K562 (cell line): Measurements from ENCODE around the gene GSK3B. TPM values are rescaled to one million over a fixed set of nuclear protein-coding genes. Genes with fewer than 3 reads are reported as not detected.

Source experiments
- ATAC-seq: fragments of 200-7000 bp; cut with Tn5 transposase; 3 replicates; pipeline ENCODE4 v1.9.1; 2020; ENCODE audit warnings: moderate library complexity
- BruUV-seq: library from RNA; stranded (reverse); fragments of 400-500 nt; replicated peaks from 2 replicates; lab custom pipeline; 2021; lab: Mats Ljungman, UMichigan
- CTCF ChIA-PET: fragments of 300-600 bp; formaldehyde crosslinking; extraction: SDS; loops from one replicate; lab custom pipeline; 2021; ENCODE audit warnings: low intra/inter-chr PET ratio; lab: Yijun Ruan, JAX
- POLR2A ChIA-PET: fragments of 300-600, 350-650 bp; sonication (Branson Sonifier 250); formaldehyde crosslinking; extraction: SDS; loops from one replicate; lab custom pipeline; 2021; ENCODE audit warnings: antibody characterized with exemption, inconsistent platforms; lab: Yijun Ruan, JAX
- DNase-seq, 4 experiments: peaks; one replicate each; pipeline versions ENCODE4 v3.0.0 to v3.0.0-alpha.2; 2011 to 2018; ENCODE audit warnings: low spot score in 3 of 4, mixed read lengths in 3 of 4; ENCODE audit errors: extremely low read depth in 1 of 4
- FAIRE-seq: peaks from 2 replicates; lab custom pipeline; 2011; peaks lifted over from hg19 to GRCh38; lab: Jason Lieb, UNC
- H2AFZ ChIP-seq: 2 replicates; pipeline ENCODE4 v1.6.0; 2011; ENCODE audit warnings: low read depth, low read length, control low read depth, inconsistent platforms
- H3K27ac ChIP-seq: fragments of 200-600 bp; 3 replicates; pipeline ENCODE4 v1.8.0; 2011; ENCODE audit warnings: low read depth, mild to moderate bottlenecking, control low read depth, inconsistent platforms, low read length, moderate library complexity, mixed read lengths; ENCODE audit errors: extremely low read depth
- H3K27me3 ChIP-seq, 2 experiments: fragments of 300-600 bp in 1 of 2; 2 replicates in 1 of 2; 3 replicates in 1 of 2; pipeline versions ENCODE4 v1.6.0 to v1.8.0; 2011; ENCODE audit warnings: inconsistent platforms in 2 of 2, low read length in 2 of 2, mild to moderate bottlenecking in 1 of 2, mixed read lengths in 1 of 2, moderate library complexity in 1 of 2; ENCODE audit not compliant: control insufficient read depth in 2 of 2, insufficient read depth in 2 of 2
- H3K36me3 ChIP-seq: fragments of 300-600 bp; 3 replicates; pipeline ENCODE4 v1.8.0; 2011; ENCODE audit warnings: mild to moderate bottlenecking, low read length, inconsistent platforms; ENCODE audit not compliant: control insufficient read depth, insufficient read depth
- H3K4me1 ChIP-seq, 2 experiments: fragments of 200-600 bp in 1 of 2; replicated peaks in 1 of 2; 2 replicates in 1 of 2; 3 replicates in 1 of 2; pipeline versions ENCODE4 v1.5.1 to v1.8.0; 2011; ENCODE audit warnings: inconsistent platforms in 2 of 2, low read length in 2 of 2, mild to moderate bottlenecking in 1 of 2, mixed read lengths in 1 of 2, moderate library complexity in 1 of 2; ENCODE audit not compliant: control insufficient read depth in 2 of 2, insufficient read depth in 2 of 2
- H3K4me2 ChIP-seq: 2 replicates; pipeline ENCODE4 v1.6.1; 2011; ENCODE audit warnings: low read length, control low read depth, inconsistent platforms, mixed read lengths; ENCODE audit not compliant: insufficient read depth
- H3K4me3 ChIP-seq: fragments of 200-600 bp; sonication (generic), shearing (Covaris generic); 2 replicates; pipeline ENCODE4 v1.5.1; 2016; ENCODE audit warnings: control low read depth, inconsistent platforms
- H3K79me2 ChIP-seq: fragments of 200-600 bp; 3 replicates; pipeline ENCODE4 v1.8.0; 2011; ENCODE audit warnings: low read length, inconsistent platforms; ENCODE audit not compliant: control insufficient read depth, insufficient read depth
- H3K9ac ChIP-seq, 2 experiments: 2 replicates each; pipeline versions ENCODE4 v1.6.0 to v1.6.1; 2011; ENCODE audit warnings: low read depth in 2 of 2, low read length in 2 of 2, control low read depth in 1 of 2, inconsistent platforms in 1 of 2, mild to moderate bottlenecking in 1 of 2, mixed read lengths in 1 of 2; ENCODE audit not compliant: insufficient read depth in 1 of 2
- H3K9me1 ChIP-seq: one replicate; pipeline ENCODE4 v1.6.0; 2011; ENCODE audit warnings: inconsistent platforms, mild to moderate bottlenecking, low read length, moderate library complexity; ENCODE audit not compliant: control insufficient read depth, insufficient read depth
- H3K9me3 ChIP-seq: replicated peaks from 2 replicates; pipeline ENCODE4 v1.5.1; 2011; ENCODE audit warnings: low read depth, low read length, inconsistent platforms; ENCODE audit not compliant: control insufficient read depth, insufficient read depth
- H4K20me1 ChIP-seq: replicated peaks from 2 replicates; pipeline ENCODE4 v1.6.1; 2011; ENCODE audit warnings: low read length, inconsistent platforms, mixed read lengths; ENCODE audit not compliant: control insufficient read depth, insufficient read depth
- HMG20A ChIP-seq: fragments of 450-650 bp; formaldehyde crosslinking; conservative IDR thresholded peaks from 2 replicates; pipeline ENCODE4 v1.4.0; 2020; ENCODE audit warnings: mild to moderate bottlenecking, mixed read lengths
- NBN ChIP-seq: fragments of 450-650 bp; IDR thresholded peaks from 2 replicates; pipeline ENCODE4 v1.6.1; 2016; ENCODE audit warnings: low read depth, mild to moderate bottlenecking
- PHF20 ChIP-seq: fragments of 450-650 bp; IDR thresholded peaks from 2 replicates; pipeline ENCODE4 v1.6.1; 2018; ENCODE audit not compliant: partially characterized antibody
- PHF21A ChIP-seq: fragments of 450-650 bp; IDR thresholded peaks from 2 replicates; pipeline ENCODE4 v1.6.1; 2017; ENCODE audit warnings: low read depth, borderline replicate concordance
- TBL1XR1 ChIP-seq, 2 experiments: IDR thresholded peaks; 2 replicates each; pipeline ENCODE4 v1.6.1; 2012; ENCODE audit warnings: improper control_type of control experiment in 2 of 2, low read length in 2 of 2, mild to moderate bottlenecking in 1 of 2
- TFAM ChIP-seq: fragments of 250-450 bp; sonication (Bioruptor Pico); conservative IDR thresholded peaks from 2 replicates; pipeline ENCODE4 v1.5.0; 2021; ENCODE audit warnings: mild to moderate bottlenecking, moderate library complexity
- TRIM28 ChIP-seq: fragments of 450-650 bp; IDR thresholded peaks from 2 replicates; pipeline ENCODE4 v1.6.1; 2017
- TSC22D4 ChIP-seq: fragments of 450-650 bp; IDR thresholded peaks from 2 replicates; pipeline ENCODE4 v1.6.1; 2016; ENCODE audit warnings: missing genetic modification characterization, missing biosample characterization, control low read depth
- ZNF77 ChIP-seq: fragments of 250-450 bp; sonication (Bioruptor Pico); IDR thresholded peaks from 2 replicates; pipeline ENCODE4 v1.5.0; 2020
- in situ Hi-C: fragments of 300-500 bp; cut with MboI; formaldehyde crosslinking; loops from 4 replicates; pipeline ENCODE4 v1.15.0; 2018; ENCODE audit warnings: inconsistent platforms, mixed read lengths
- intact Hi-C: fragments of 100-400 bp; cut with micrococcal nuclease; formaldehyde crosslinking; loops from 2 replicates; pipeline ENCODE4 v1.14.2; 2022
- polyA plus RNA-seq, 8 experiments: library from polyadenylated mRNA; depleted of rRNA in 4 of 8; stranded (reverse) in 5 of 8; unstranded in 3 of 8; fragments of >200 nt; fragmentation: Nextera tagmentation in 2 of 8; fragmentation: Illumina TruSeq in 1 of 8; extraction: Ambion mirVana in 2 of 8; extraction: Trizol in 1 of 8; gene quantifications; 2 replicates each; pipeline versions ENCODE4 v1.2.1 to v1.2.3, GENCODE V29; 2011 to 2014; ENCODE audit warnings: inconsistent platforms in 1 of 8, missing spikeins in 1 of 8
- total RNA-seq, 7 experiments: library from RNA; depleted of rRNA in 6 of 7; stranded (reverse); fragments of >200 nt in 6 of 7; fragmentation: Illumina TruSeq in 2 of 7; extraction: Trizol in 2 of 7; gene quantifications; 2 replicates each; pipeline versions ENCODE4 v1.2.1 to v1.2.3, GENCODE V29; 2011 to 2021; ENCODE audit warnings: low replicate concordance in 1 of 7
- TF ChIP-seq, protein P1 (sequence below), 3 experiments: fragments of 200-800 bp in 1 of 3; fragments of 250-450 bp in 1 of 3; fragments of 450-650 bp in 1 of 3; sonication (Bioruptor Pico) in 1 of 3; sonication (Bioruptor generic) in 1 of 3; formaldehyde crosslinking in 1 of 3; IDR thresholded peaks; 2 replicates each; pipeline versions ENCODE4 v1.6.1 to v1.8.0; 2016 to 2022; ENCODE audit warnings: mild to moderate bottlenecking in 2 of 3, missing genetic modification characterization in 2 of 3, missing compliant biosample characterization in 1 of 3, moderate library complexity in 1 of 3

Gene GSK3B
- total and polyA plus RNA-seq, 9 of the 15 experiments (the other 6 are each of a cell fraction or from before 2014, with no cell fraction given), result 4.7 to 25.0 (median 18.7) TPM

DNA sequence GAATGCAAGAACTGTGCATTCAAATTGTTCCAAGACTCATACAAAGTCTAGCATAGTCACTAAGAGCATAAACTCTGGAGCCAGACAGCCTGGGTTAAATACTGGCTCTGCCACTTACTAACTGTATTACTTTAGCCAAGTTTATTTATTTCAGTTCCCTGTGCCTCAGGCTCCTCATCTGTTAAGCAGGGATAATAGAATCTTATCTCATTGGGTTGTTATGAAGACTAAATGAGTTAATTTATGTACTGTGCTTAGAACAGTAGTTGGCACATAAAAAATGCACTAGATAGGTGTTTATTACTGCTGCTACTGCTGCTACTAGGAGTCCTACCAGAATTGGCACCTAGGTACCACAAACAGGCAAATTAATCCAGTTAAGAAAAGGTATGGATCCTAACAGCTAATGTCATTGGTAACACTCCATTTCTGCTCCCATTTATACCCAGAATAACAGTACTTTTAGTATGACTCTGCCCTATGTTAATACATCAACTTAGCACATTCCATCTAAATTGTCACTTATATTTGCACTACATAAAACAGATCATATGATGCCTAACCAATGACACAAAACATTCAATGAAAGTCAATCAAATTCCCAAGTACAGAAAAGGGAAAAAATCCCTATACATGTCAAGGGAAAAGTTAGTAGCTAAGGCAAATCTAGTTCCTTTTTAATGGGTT, 45.7 kb downstream of the GSK3B start:
- Histone ChIP-seq H3K9me3 (0 out of 2 replicates have a peak, but pooled peaks cover 4% of the 10 kb centered on the region), H3K79me2 (peaks cover 95% of the 10 kb centered on the region), H3K27me3 (no peaks in the 10 kb centered on the region), H3K4me1 (no peaks in the 10 kb centered on the region; a peak in 1 of 5 replicates), H3K36me3 (no peaks in the 10 kb centered on the region), H3K27ac (no peak overlapping the region), H3K9me1 (no peaks in the 10 kb centered on the region), H3K4me3 (no peak overlapping the region), H3K9ac (no peak overlapping the region), H2AFZ (no peak overlapping the region), H4K20me1 (no peaks in the 10 kb centered on the region), H3K4me2 (no peak overlapping the region)
- TF ChIP-seq TBL1XR1 (IDR thresholded peaks at IDR 0.05; ENCODE audit: low read length in 2 of 2) (no peak), HMG20A (CRISPR knock-in tag) (no peak), ZNF77 (CRISPR knock-in tag) (no peak), TFAM (CRISPR knock-in tag) (no peak), TRIM28 (no peak), PHF20 (no peak), TSC22D4 (tag) (no peak), PHF21A (no peak), NBN (no peak)
- TF ChIP-seq, protein P1, sequence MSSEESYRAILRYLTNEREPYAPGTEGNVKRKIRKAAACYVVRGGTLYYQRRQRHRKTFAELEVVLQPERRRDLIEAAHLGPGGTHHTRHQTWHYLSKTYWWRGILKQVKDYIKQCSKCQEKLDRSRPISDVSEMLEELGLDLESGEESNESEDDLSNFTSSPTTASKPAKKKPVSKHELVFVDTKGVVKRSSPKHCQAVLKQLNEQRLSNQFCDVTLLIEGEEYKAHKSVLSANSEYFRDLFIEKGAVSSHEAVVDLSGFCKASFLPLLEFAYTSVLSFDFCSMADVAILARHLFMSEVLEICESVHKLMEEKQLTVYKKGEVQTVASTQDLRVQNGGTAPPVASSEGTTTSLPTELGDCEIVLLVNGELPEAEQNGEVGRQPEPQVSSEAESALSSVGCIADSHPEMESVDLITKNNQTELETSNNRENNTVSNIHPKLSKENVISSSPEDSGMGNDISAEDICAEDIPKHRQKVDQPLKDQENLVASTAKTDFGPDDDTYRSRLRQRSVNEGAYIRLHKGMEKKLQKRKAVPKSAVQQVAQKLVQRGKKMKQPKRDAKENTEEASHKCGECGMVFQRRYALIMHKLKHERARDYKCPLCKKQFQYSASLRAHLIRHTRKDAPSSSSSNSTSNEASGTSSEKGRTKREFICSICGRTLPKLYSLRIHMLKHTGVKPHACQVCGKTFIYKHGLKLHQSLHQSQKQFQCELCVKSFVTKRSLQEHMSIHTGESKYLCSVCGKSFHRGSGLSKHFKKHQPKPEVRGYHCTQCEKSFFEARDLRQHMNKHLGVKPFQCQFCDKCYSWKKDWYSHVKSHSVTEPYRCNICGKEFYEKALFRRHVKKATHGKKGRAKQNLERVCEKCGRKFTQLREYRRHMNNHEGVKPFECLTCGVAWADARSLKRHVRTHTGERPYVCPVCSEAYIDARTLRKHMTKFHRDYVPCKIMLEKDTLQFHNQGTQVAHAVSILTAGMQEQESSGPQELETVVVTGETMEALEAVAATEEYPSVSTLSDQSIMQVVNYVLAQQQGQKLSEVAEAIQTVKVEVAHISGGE (CRISPR knock-in tag; IDR thresholded peaks at IDR 0.05), result no peak
- ATAC-seq (no peak), DNase-seq (no peak), FAIRE-seq (no peak)
- intact Hi-C loops (no loop called here), in situ Hi-C loops (no loop called here)
- no TSS peak for BruUV-seq
- ChIA-PET CTCF (no interaction called here), POLR2A (no interaction called here)
